HG03103 (cell line): ENCODE results near the gene PARP4.
"Not testable (repeated sequence)": the region's sequence is repeated elsewhere in the genome, so short reads cannot be mapped to it uniquely, and the experiment has no call there.

Source experiments
- ATAC-seq: cut with Tn5 transposase; IDR thresholded peaks from one replicate; pipeline ENCODE4 v1.9.1; 2021; ENCODE audit warnings: low read depth; ENCODE audit not compliant: unreplicated experiment

Gene PARP4

GRCh38 chr13:24458736-24459135 lies 53.8 kb downstream of the PARP4 start:
- ATAC-seq, result no peak

- no peak for ATAC-seq
These were observed 56.2 kb downstream of the PARP4 start for GRCh38 chr13:24456396-24456795.

- no peak for ATAC-seq
These were observed 58.5 kb downstream of the PARP4 start for GRCh38 chr13:24454056-24454455.

- no peak for ATAC-seq
These were observed 60.5 kb downstream of the PARP4 start for GRCh38 chr13:24452044-24452443.

- no peak for ATAC-seq
These were observed 62.0 kb downstream of the PARP4 start for GRCh38 chr13:24450530-24450929.

- ATAC-seq, result not testable (repeated sequence)
These were observed 67.7 kb downstream of the PARP4 start for GRCh38 chr13:24444851-24445250.

GRCh38 chr13:24443366-24443765 lies 69.2 kb downstream of the PARP4 start:
- no peak for ATAC-seq

- ATAC-seq, result not testable (repeated sequence)
These were observed 86.5 kb downstream of the PARP4 start for GRCh38 chr13:24426045-24426444.

- not testable (repeated sequence) for ATAC-seq
These were observed 92.9 kb downstream of the PARP4 start for GRCh38 chr13:24419668-24420067.

- no peak for ATAC-seq
These were observed 104.7 kb downstream of the PARP4 start for GRCh38 chr13:24407844-24408243.

- no peak for ATAC-seq
These were observed 106.1 kb downstream of the PARP4 start for GRCh38 chr13:24406524-24406923.

- no peak for ATAC-seq
These were observed 115.8 kb downstream of the PARP4 start for GRCh38 chr13:24396821-24397220.

- ATAC-seq, result no peak
These were observed 119.6 kb downstream of the PARP4 start for GRCh38 chr13:24392972-24393371.

GRCh38 chr13:24391771-24392683 lies 120.6 kb downstream of the PARP4 start:
- not testable (repeated sequence) for ATAC-seq

- not testable (repeated sequence) for ATAC-seq
These were observed 121.8 kb downstream of the PARP4 start for GRCh38 chr13:24390795-24391194.

- ATAC-seq, result no peak
These were observed 123.1 kb downstream of the PARP4 start for GRCh38 chr13:24389506-24389905.

- not testable (repeated sequence) for ATAC-seq
These were observed 123.8 kb downstream of the PARP4 start for GRCh38 chr13:24388743-24389142.

- ATAC-seq, result no peak
These were observed 125.5 kb downstream of the PARP4 start for GRCh38 chr13:24386816-24387708.

GRCh38 chr13:24385902-24386301 lies 126.7 kb downstream of the PARP4 start:
- ATAC-seq, result no peak

GRCh38 chr13:24384946-24385345 lies 127.6 kb downstream of the PARP4 start:
- ATAC-seq, result not testable (repeated sequence)

- ATAC-seq, result not testable (repeated sequence)
These were observed 128.5 kb downstream of the PARP4 start for GRCh38 chr13:24384091-24384490.
